Stimulated activated CD8-positive, alpha-beta memory T cell treated with anti-CD3 and anti-CD28 coated beads, Interleukin-4, amount 100 ng/mL, for 1 hour (primary cell): ENCODE results near the gene C2orf68.
A peak's percentile ranks its signal among the peaks of the same experiment; 100 is the strongest.
"Not testable (repeated sequence)": the region's sequence is repeated elsewhere in the genome, so short reads cannot be mapped to it uniquely, and the experiment has no call there.

Experiments
- DNase-seq, 2 donors: peaks; one replicate each; pipeline ENCODE4 v3.0.0-alpha.2; 2020; ENCODE audit warnings: low read depth in 2 of 2, low spot score in 1 of 2

C2orf68 gene

DNA sequence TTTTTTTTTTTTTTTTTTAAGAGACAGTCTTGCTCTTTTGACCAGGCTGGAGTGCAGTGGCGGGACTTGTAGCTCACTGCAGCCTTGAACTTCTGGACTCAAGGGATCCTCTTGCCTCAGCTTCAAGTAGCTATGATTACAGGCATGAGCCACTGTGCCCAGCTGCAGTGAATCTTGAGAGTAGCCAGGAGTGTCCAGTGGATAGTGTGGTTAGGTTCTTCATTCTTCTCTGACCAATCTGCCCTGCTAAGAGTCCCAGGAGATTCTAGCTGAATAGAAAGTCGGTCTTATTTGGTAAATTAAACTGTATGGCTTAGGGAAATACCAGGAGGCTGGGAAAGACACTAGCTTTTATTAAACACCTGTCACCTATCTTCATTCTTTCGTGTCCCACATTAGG is 19.4 kb upstream of the C2orf68 start:
- no peak for DNase-seq

DNA sequence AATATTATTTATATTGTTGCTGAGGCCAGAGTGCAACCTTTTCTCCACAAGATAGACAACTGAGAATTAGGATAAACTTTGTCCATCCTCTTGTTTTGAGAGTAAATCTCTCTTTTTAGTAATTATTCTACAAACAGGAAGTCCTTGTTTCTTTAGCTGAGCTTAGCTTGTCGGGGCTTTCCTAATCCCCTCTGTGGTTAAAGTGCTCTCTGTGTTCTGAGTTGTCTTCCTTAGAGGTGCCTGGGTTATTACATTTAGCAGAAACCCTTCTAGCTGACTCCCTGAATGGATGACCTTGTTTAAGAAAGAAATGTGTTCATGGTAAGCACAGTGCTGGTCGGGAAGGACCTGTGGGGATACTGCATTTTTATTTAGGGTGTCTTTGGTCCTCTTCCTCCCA is 16.8 kb upstream of the C2orf68 start:
- DNase-seq: no peak

DNA sequence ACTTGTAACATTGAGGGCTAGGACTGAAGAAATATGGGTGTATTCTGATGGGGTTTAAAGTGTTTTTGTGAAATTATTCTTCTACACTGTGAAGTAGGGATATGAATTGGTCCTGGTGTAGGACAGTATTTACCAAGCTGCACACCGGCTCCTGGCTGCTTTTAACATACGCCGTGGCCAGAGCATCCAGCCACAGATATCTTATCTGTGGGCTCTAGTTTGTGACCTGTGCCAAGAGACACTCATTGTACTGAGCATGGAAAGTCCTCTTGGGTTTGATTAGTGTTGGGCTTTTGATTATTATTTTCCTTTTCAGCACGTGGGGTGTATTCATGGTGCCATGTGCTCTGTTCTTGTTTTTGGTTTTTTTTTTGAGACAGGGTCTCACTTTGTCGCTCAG is 12.1 kb upstream of the C2orf68 start:
- DNase-seq: no peak

DNA sequence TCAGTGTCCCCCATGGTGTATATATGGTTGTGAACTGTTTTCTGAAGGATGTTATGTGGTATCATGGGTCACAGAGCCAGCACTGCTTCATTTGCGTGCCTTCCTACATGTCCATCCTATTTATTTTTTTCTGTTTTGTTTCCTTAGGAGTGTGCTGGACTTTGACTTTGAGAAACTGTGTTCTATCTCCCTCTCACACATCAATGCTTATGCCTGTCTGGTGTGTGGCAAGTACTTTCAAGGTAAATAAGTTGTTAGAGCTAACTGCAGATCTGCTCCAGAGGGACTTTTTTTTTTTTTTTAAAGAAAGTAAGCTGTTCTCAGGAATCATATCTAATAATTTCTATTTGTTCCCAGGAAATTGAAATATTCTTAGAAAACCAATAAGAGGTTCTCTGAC is 9.5 kb upstream of the C2orf68 start:
- no peak for DNase-seq

DNA sequence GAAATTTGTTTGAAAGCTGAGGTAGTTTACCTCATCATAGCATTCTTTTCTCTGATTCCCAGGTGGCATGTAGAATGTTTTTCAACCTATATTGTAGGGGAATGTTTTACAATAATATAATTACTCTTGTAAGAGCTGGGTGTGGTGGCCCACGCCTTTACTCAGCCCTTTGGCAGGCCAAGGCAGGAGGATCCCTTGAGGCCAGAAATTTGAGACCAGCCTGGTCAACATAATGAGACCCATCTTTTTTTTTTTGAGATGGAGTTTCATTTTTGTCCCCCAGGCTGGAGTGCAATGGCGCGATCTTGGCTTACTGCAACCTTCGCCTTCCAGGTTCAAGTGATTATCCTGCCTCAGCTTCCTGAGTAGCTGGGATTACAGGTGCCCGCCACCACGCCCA is 7.8 kb upstream of the C2orf68 start:
- no peak for DNase-seq

DNA sequence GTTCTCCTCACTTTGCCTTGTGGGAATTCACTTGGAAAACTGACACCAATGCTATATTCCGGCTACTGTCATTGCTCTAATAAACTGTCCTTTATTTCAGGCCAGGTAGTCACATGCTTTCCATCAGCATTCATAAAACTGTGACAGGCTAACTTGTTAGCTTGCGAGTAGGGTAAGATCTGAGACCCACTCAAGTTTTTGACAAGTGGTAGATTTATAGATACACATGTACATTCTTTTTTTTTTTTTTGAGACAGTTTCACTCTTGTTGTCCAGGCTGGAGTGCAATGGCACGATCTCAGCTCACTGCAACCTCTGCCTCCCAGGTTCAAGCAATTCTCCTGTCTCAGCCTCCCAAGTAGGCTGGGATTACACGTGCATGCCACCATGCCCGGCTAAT is 5.9 kb upstream of the C2orf68 start:
- DNase-seq: not testable (repeated sequence)

DNA sequence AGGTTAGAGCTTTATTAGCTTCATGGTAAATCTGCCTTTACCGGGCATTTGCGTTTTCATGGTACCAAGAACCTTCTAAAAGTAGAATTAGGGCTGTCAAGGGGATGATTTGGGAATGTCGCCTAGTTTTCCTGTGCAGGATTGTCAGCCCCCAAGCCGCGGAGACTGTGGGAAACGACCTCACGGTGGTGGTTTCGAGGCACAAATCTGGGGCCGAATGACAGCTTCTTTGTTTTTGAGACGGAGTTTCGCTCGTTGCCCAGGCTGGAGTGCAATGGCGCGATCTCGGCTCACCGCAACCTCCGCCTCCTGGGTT is 3.5 kb upstream of the C2orf68 start:
- no peak for DNase-seq

DNA sequence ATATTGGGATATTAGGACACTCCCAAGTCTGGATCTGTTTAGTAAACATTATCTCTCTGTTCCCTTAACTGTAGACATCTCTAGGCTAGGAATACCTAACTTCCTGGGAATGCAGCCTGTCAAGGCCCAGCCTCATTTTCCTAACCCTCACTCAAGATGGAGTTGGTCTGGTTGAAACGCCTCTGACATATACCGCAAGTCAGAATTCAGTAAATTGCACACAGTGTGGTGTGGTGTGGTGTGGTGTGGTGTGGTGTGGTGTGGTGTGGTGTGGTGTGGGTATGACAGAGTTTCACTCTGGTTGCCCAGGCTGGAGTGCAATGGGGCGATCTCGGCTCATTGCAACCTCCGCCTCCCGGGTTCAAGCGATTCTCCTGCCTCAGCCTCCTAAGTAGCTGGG is 2.9 kb upstream of the C2orf68 start:
- not testable (repeated sequence) for DNase-seq

DNA sequence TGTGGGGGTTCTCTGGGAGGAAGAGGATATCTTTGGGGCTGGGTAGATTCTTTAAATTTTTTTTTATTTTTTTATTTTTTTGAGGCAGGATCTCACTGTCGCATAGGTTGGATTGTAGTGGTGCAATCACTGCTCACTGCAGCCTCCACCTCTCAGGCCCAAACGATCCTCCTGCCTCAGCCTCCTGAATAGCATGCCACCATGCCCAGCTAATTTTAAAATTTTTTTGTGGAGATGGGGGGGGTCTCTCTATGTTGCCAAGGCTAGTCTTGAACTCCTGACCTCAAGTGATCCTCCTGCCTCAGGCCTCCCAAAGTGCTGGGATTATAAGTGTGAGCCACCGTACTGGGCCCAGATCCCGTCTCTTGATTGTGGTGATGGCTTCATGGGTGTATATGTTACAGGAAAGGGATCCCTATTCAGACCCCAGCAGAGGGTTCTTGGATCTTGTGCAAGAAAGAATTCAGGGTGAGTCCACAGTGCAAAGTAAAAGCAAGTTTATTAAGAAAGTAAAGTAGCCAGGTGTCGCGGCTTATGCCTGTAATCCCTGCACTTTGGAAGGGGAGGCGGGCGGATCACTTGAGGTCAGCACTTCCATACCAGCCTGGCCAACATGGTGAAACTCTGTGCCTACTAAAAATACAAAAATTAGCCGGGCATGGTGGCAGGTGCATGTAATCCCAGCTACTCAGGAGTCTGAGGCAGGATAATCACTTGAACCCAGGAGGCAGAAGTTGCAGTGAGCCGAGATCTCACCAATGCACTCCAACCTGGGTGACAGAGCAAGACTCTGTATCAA is 2.0 kb upstream of the C2orf68 start:
- no peak for DNase-seq

DNA sequence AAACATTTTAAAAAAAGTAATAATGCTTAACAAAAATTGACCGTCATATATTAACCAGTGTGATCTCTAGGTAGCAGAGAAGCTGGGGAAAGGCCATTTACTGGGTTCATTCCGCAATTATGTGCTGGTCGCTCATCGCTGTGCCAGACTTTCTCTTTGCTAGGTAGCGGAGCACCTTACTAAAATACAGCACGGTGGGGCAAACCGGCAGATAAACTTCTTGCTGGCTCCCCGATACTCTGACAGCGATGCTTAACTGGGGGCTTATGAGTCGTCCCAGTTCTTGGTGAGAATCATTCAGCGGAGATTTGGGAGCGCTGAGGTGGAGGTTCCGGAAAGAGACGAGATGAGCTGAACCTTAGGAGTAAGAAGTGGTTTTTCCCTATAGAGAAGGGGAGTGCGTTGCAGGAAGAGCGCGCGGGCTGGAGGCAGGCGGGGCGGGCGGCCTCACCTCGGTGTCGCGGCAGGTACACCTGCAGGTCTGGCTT is 605 bp downstream of the C2orf68 start:
- no peak for DNase-seq

DNA sequence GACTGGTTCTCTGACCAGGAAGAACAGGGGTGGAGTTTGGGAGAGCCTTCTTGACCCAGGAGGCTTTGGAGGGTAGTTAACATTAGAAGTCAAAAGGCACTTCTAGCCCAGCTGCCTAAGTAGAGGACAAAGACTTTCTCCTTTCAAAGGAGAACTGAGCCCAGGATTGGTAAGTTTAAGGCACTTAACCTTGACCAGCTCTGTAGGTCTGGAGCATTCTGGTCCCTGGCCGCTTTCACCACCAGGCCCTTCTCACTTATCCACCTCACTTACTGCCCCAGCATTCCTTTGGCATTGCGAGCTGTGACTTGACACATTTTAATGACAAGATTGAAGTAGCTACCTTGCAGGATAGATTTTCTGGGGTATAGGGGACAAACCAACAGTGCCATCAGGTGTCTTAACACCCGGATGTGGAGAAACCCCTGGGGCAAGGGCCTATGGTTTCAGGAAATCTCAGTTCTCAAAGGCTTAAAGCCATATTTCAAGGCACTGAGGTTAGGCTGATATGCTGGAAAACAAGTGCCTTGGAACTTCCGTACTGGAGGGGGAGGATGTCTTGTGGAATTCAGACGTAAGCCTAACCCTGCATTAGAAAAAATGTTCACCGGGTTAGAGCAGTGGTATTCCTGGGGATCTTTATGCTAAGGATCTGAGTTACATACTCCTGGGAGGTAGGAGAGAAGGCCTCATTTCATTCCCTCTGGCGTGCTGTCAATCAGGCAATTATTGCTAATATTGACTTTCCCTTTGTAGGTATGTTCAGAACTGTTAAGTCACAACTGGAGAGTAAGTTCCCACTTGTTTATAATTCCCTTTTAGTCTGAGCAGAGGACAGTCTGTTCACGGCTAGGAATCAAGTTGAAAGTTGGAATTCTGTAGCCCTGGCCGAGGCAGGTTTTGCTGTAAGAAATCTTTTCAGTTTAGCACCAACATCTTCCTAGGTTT is 4.3 kb downstream of the C2orf68 start:
- no peak for DNase-seq

DNA sequence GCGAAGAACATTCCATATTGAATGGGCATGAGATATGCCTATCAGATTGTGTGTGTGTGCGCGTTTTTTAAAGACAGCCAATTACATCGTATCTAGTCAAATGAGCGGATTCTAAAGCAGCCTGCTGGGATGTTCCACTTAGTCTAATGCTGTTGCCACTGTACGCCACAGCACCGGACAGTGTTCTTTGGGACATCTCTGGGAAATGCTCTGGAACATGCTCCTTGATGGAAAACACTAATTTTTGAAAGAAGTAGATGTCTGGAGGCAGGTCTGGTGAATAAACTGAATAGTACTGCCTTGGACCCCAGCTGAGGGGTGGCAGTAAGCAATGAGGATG is 5.8 kb downstream of the C2orf68 start:
- no peak for DNase-seq

DNA sequence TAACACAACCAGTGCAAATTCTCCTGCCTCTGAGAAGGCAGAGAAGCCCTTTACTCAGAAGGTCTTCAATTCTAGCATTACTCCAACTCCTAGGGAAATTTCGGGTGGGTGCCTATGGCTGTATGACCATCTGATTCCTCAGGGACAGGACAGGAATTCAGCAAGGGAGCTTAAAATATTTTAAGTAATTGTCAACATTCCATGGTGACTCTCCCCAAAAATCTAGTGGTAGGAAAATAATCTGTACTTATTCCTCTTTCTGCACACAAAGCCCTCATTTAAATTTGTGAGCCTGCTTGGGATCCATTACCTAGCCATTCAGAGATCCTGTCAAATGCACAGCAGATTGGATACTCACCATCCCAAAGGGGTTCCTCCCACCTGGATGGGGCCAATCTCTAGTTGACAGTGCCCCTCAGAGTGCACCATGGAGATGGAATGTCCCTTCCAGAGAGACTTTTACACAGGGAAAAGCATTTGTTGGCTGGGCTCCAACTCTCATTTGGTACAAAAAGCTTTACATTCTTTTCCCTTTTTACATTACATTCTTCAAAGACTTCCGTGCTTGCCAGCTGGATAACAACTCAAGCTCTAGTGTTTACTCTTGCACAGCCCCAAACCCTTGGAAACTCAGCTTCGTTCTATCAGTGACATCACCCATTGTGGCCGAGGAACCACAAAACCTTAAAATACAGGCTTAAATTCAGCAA is 6.3 kb downstream of the C2orf68 start:
- no peak for DNase-seq

DNA sequence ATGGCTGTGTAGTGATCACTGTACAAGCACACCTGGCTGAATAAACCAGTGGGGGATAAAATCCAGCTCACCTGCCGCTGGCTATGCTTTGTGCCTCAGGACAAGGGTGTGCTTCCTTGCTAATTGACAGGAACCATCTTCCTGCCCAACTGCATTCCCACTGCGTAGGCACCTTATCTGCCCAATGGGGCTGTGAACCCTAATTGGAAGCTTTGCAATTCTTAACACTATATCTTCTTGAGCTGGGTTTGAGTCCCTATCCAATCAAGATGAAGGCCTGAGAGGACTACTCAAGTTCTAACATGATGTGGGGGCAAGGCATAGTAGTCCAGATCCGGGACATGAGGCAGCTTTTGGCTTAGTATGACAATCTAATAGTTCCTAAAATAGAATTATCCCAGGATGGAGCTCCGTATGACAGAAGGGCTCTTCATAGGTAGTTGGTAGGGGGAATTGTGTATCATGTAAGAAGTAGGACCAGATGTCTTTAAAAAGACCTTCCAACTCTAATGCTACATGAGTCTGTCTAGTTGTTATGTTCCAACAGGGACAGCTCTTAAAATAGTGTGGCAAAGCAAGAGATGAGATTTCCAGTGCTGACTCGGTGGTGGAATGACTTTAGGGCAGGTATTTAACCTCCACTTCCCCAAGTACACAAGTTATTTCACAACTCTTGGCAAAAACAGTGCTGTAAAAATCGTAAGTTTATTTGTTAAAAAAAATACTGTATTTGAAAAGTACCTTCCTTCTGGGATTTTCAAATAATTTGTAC is 7.1 kb downstream of the C2orf68 start:
- no peak for DNase-seq

DNA sequence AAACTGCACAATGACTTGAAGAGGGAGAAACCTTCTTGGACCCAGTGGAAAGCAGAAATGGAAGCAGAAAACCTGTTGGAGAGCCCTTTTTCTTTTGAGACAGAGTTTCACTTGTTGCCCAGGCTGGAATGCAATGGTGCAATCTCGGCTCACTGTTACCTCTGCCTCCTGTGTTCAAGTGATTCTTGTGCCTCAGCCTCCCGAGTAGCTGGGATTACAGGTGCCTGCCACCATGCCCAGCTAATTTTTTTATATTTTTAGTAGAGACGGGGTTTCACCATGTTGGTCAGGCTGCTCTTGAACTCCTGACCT is 7.8 kb downstream of the C2orf68 start:
- not testable (repeated sequence) for DNase-seq

DNA sequence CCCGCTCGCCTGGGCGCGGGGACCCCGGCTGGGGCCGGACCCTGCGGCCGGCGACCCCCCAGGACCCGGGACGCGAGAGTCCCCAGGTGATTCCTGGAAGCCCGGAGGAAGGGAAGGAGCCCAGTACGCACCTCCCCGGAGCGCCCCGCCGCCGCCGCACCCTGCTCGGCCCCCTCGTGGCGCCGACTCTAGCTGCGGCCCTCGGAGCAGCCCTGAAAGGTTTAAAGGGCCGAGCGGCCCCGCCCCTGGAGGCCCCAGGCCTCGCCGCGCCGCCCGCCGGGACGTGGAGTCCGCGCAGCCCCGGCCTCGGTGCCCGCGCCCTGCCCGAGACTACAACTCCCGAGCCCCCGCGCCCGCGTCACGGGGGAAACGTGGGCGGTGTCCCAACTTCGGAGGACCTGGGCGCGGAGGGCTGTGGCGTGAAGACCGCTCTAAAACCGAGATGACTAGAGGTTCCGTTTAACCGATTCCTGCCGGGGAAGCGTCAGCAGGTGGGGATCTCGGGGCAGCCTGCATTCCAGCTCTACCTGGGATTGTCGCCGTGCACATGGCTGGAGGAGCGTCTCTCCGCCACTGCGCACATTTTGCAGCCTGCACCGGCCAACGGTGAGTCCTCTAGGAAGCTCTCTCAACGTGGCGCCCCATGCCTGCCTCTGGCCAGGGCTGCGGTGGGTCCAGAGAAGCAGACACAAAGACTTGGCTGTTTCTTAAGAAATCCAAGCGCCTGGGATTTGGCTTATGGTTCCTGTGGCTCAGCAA is 9.2 kb downstream of the C2orf68 start, which contains the start of gene TMEM150A:
Gene TMEM150A, minus strand, starts transcription at position 223 of the 759 bp plus-strand sequence. CDS start 750 bp downstream, outside the sequence.
- DNase-seq: peak; percentile 67 to 73

DNA sequence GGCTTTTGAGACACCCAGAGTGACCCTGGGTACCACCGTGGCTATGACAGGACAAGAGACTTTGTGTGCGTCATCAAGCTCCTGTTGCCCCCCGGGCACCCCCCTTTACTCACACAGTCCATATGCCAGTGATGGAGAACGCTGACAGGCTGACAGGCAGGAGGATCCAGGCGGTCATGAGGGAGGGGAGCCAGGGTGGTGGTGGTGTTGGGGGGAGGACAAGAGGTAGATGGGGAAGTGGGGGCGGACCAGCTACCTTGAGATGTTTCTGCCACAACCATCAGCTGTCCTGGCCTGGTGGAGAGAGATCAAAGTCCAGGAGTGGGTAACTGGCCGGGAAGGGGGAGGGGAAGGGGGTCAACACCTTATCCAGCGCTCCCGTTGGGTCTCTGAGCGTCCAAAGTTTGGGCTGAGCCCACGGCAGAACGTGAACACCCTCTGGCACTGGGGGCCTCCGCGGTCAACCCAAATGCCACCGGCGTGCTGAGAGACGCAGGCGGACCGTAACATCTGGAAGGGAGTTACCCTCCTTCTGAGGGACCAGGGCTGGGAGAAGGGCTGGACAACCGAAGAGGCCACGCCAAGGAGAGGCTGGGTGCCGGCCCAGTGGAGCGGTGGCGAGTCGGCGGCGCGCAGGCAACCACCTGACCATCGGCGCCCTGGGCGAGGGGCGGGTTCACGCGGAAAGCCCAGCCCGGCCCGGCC is 9.9 kb downstream of the C2orf68 start:
- DNase-seq: no peak

DNA sequence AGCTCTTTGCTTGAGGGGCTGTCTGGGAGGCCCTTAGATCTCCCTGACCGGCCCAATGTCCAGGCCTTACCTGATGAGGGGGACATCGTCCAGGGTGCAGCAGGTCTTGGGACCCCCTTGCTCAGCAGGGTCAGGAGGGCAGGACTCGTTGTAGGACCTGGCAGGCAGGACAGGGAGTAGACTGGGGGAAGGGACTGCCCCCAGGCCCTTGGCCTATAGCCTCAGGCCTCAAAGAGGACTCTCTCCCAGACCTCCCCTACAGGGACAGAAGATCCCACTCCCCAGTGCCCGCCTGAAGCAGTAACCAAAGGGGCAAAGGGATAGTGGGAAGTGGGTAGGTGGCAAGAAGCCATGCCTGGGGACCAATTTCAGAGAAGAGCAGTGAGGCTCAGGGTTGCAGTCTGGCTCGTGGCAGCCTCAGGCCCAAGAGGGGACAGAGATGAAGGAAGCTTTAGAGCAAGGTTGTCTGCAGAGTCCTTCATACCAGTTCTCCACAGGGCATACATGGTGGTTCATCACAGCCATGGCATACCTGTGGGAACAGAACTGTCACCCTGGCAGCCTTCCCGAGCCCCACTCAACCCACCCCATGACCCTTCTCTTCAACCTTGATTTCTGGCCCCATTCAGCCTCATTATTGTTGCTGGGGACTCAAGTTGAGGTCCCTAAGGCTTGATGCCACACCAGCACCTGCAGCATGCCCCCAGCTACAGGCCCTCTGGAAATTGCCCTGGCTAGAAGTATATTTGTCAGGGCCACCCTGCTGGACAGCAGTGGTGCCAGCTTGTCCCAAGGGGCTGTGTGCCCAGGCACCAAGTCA is 10.7 kb downstream of the C2orf68 start:
- no peak for DNase-seq

DNA sequence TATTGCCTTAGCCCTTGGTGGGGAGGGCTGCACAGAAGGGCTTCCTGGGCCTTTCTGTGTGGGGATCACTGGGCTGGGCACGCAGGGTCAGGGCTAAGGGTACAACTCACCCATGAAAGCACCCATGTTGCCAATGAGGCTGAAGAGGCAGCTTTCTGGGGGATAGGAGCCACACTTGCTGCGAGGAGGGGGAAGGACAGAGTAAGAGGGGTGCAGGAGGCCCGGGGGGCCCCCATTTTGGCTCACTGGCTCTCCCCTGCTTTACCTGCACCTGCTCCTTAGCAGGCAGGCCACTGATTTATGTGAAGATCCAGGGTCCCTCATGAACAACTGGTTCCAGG is 11.7 kb downstream of the C2orf68 start:
- DNase-seq: no peak
